Pons (tissue), 1 donor: ENCODE results near the gene HPSE2.
A peak's percentile ranks its signal among the peaks of the same experiment; 100 is the strongest.

Experiments used
- DNase-seq: peaks from one replicate; pipeline ENCODE4 v3.0.0-alpha.2; 2016; ENCODE audit warnings: low spot score

HPSE2 gene

GRCh38 chr10:98461500-98461842 lies 774.2 kb downstream of the HPSE2 start:
- no peak for DNase-seq

GRCh38 chr10:98460837-98461499 lies 774.7 kb downstream of the HPSE2 start:
- no peak for DNase-seq

DNA sequence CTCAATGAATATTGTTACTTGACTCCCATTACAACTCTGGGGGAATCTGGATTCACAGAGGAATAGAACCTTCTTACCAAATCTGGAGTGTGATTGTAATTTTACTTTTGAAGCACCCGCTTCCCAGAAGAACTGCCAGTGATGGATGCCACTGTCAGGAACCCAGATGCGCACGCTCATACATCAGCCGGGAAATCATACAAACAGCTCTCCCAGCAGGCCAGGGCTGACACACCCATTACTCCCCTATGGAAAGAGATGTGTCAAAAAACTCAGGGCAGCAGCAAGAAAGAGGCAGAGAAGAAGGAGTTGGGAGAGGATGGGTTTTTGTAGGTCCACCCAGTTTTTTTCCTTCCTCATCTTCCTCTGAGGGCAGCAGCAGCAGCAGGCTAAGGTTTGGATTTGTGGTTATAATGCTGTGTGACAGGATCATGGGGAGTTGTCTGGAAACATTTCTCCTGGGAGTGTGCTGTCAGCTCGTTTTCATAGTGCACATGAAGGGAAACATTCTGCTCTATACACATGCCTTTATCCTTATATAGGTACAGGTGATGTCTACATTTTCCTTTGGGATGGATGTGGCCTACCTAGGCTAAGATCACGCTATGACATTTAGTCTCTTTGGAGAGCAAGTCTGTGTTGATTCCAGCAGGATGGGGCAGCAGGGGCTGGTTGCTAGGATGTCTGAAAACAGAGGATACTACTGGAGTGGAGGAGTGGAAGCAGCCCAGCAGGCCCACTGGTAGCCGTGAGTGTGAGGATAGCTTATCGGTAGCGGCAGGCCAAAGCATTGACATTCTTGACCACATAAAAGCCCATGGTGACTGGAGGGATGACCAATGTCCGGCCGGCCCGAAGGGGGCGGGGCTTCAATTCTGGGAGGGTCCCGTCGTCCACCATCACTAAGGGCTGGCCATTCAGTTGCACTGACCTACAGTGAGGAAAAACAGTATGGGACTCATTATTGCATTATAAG lies 776.6 kb downstream of the HPSE2 start:
- DNase-seq: no peak

DNA sequence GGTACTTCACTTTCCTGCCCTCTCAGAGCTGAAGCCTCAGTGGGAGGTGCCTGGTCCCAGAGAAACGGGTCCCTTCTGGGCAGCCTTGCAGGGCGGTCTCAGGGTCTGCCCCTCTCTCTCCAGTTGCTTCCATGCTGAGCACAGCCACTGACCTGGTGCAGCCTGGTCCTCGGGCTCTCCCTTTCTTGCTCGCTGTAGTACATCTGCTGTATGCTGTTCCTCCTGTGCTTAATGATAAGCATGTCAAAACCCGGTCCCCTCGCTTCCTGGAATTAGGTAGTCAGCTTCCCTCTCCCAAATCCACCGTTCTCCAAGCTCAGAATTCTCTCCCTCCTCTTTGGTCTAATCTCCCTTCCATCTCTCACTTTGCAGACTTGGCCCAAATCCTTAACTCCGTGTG lies 777.9 kb downstream of the HPSE2 start:
- no peak for DNase-seq

- DNase-seq: peak; percentile 14
These were observed 778.8 kb downstream of the HPSE2 start for GRCh38 chr10:98456686-98457482.

DNA sequence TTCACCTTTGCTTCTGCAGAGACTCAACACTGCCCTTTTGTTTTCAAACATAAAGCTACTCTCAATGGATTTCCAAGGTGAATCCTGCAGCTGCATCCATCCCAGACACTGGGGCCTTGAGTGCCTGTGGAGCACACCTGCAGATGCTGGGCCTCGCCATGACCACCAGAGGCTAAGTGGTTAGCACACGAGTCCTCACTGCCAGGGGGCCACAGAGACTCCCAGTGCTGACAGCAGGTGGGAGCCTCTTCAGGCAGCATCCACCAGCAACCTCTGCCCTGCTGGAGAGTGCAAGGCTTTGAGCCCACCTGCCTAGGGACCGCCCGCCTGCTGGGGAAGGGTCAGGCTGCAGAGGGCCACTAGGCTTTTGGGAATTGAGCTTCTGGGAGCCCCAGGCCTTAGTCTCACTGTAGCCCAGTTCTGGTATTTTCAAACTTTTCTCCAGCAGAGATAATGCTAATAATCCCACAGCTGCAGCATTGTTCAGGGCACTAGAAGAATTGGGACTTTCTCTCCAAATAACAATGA lies 779.5 kb downstream of the HPSE2 start:
- DNase-seq: no peak

GRCh38 chr10:98453729-98454128 lies 781.9 kb downstream of the HPSE2 start:
- no peak for DNase-seq

DNA sequence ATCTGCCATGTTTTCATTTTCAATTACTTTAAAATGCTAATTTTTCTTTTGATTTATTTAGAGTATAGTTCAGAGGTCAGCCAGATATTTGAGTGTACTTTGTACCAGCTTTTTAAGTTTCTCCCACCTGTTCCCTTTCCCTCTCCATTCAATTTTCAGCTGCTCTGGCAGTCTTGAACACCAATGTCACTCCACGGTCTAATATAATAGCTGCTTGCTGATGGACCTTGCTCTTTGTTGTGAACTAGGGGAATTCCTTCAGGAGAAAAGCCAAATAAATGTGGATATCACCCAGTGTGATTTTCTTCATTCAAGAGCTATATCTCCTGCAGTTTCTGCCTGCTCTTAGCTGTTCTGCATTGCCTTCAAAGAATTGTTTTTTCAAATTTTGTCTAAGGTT lies 785.0 kb downstream of the HPSE2 start:
- DNase-seq: no peak

- DNase-seq: no peak
These were observed 786.4 kb downstream of the HPSE2 start for GRCh38 chr10:98449287-98449686.

DNA sequence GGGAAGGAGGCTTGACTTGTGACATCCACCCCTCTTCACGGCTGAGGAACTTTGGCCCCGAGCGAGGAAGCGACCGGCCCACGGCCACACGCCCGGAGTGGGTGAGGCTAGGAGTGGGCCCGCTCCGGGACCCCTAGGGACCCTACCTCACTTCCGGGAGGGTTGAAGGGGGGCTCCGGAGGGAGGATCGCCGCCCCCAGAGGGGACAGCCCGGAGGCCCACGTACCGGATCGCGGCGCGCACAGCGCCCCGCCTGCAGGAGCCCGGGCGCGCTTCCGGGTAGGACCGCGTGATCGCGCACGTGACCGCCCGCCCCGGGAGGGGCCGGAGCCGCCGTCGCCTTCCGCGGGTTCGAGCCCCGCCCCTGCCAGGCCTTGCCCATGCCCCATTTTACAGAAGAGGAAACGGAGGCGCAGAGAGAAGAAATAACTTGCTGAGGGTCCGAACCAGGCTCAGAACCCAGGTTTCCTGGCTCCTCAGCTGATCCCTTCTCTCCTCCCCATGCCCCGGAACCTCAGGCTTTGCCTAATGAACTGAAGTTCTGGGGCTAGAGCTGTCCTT lies 788.9 kb downstream of the HPSE2 start, which contains the start of gene HPS1:
TSS of gene HPS1 (minus strand) at position 275 of the 561 bp plus-strand sequence. CDS start 3,695 bp downstream, outside the sequence.
- peak; percentile 37 for DNase-seq

DNA sequence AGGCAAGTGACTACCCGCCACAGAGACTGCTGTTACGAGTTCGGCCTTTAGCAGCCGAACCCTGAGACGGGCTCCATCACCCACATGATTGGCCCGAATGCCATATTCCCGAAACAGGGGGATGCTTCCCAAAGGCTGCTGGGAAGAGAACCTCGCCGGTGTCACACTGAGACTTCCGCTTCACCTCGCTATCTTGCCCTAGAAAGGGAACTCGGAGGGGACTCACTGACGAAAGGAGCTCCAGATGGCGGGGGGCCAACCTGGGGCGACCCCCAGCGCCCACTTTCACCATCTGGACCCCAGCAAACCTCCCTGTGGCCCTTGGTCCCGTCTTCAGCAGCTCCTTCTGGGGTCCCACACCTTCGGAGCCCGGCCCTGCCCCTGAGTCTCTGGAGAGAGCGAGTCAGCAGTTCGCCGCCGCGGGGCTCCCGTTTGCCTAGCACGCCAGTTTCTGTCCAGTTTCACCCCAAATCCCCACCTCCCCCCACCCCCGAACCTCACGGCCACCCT lies 789.4 kb downstream of the HPSE2 start:
- peak; percentile 35 for DNase-seq

DNA sequence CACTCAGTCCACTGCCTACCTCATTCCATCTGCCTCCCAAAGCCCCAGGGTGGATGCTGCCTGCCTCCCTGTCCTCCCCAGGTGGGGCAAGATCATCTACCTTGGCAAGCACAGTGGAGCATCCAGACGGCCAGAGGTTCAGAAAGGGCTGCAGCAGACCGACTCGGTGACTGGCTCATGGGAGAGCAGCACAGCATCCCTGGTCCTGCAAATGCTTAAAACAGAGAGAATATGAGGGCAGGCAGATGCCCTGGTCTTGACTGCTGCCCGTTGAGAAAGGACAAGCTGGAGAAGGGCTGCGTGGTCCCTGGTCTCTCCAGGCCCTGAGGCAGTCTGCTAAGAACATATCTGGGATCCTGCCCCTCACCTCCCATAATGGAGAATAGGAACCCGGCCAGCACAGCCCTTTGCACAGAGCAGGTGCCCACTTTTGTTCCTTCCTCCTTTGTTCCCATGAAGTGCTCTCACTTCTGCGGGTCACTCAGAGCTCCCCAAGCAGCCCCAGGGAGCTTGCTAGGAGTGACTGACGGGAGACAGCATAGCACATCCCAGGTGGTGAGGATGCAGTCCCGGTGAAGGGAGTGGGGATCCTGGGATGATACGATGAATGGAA lies 790.3 kb downstream of the HPSE2 start:
- no peak for DNase-seq

- peak; percentile 68 for DNase-seq
These were observed 791.2 kb downstream of the HPSE2 start for GRCh38 chr10:98444314-98445006.

DNA sequence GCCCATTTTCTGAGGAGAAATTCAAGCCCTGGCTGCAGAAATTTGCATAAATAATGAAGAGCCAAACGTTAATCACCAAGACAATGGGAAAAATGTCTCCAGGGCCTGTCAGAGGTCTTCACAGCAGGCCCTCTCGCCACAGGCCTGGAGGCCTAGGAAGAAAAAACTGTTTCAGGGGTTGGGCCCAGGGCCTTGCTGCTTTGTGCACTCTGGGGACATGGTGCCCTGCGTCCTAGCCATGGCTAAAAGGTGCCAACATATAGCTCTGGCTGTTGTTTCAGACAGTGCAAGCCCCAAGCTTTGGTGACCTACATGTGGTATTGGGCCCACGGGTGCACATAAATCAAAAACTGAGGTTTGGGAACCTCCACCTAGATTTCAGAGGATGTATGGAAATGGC lies 796.9 kb downstream of the HPSE2 start:
- DNase-seq: no peak

- DNase-seq: peak; percentile 50
These were observed 798.9 kb downstream of the HPSE2 start for GRCh38 chr10:98436704-98437103.

- no peak for DNase-seq
These were observed 800.5 kb downstream of the HPSE2 start for GRCh38 chr10:98435178-98435577.

GRCh38 chr10:98433881-98434732 lies 801.5 kb downstream of the HPSE2 start:
- no peak for DNase-seq

- DNase-seq: no peak
These were observed 802.3 kb downstream of the HPSE2 start for GRCh38 chr10:98433371-98433770.

DNA sequence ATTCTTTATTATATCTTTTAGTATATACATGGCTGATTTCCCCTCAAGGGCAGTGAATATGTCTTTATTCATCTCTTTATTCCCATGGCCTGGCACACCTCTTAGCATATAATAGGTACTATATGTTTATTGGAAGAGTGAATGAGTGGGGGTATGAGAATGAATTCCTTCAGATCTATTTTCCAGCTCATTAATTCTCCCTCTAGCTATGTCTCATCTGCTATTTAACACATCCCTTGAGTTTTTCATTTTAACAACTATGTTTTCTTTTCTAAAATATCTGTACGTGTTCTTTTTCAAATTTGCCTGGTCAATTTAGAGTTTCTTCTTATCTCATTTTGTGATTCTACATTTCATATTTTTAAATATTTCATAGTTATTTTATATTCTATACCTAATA lies 803.3 kb downstream of the HPSE2 start:
- DNase-seq: no peak

DNA sequence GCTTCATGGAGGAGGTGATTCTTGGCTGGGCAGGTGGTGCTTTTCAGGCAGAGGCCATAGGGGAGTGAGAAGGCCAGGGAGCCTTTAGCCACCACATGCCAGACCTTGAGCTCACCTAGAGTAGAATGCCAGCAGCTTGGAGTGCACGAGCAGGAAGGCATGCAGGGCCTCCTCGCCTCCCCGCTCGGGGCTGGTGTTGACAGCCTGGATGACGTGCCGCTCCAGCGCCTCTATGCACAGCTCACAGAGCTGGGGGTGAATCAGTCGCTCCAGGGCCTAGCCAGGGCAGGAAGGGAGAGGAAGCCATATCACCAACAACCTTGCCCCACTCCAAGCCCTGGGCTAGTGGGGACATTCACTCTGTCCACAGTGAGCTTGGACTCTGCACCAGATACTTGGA lies 804.6 kb downstream of the HPSE2 start:
- DNase-seq: no peak
